Cardiac muscle cell (in vitro differentiated cells and primary cell): ENCODE measurements around the gene ACTL7A. TPM values are rescaled to one million over a fixed set of nuclear protein-coding genes. Genes with fewer than 3 reads are reported as not detected.

Source experiments
- DNase-seq, 2 donors: peaks; one replicate each; pipeline versions ENCODE4 v3.0.0 to v3.0.0-alpha.2; 2010 to 2017; ENCODE audit warnings: low read depth in 1 of 2, low spot score in 1 of 2
- H3K27ac ChIP-seq: fragments of 200-600 bp; sonication (generic); 2 replicates; pipeline ENCODE4 v1.5.1; 2016
- H3K27me3 ChIP-seq: fragments of 200-600 bp; sonication (generic); 2 replicates; pipeline ENCODE4 v1.6.0; 2016; ENCODE audit warnings: control low read depth
- H3K36me3 ChIP-seq: fragments of 200-600 bp; sonication (generic); 2 replicates; pipeline ENCODE4 v1.5.1; 2016; ENCODE audit warnings: control low read depth
- H3K4me1 ChIP-seq: fragments of 200-600 bp; sonication (generic); 2 replicates; pipeline ENCODE4 v1.8.1; 2017; ENCODE audit warnings: low read depth, mild to moderate bottlenecking, mixed run types
- H3K4me3 ChIP-seq: fragments of 200-600 bp; sonication (generic); 2 replicates; pipeline ENCODE4 v1.5.1; 2016; ENCODE audit warnings: mild to moderate bottlenecking
- H3K9me3 ChIP-seq: fragments of 200-600 bp; sonication (generic); 2 replicates; pipeline ENCODE4 v1.5.1; 2017; ENCODE audit warnings: low read depth, mild to moderate bottlenecking, control low read depth
- CTCF ChIP-seq: IDR thresholded peaks from 2 replicates; pipeline ENCODE4 v1.5.1; 2012; ENCODE audit warnings: low read depth, mild to moderate bottlenecking, low read length
- polyA plus RNA-seq: library from polyadenylated mRNA; unstranded; fragments of >200 nt; fragmentation: Nextera tagmentation; extraction: Ambion mirVana; gene quantifications from 2 replicates; pipeline ENCODE4 v1.2.1, GENCODE V29; 2016
- total RNA-seq: library from RNA; depleted of rRNA; stranded (reverse); fragments of >200 nt; gene quantifications from 2 replicates; pipeline ENCODE4 v1.2.3, GENCODE V29; 2016

Gene ACTL7A
- total and polyA plus RNA-seq, 2 experiments from 2014 or later = not detected

GRCh38 chr9:108850293-108850897 is 11.7 kb upstream of the ACTL7A start:
- Histone ChIP-seq H3K4me3 (no peak overlapping the region), H3K27ac (no peak overlapping the region), H3K36me3 (no peaks in the 10 kb centered on the region), H3K9me3 (no peaks in the 10 kb centered on the region), H3K4me1 (peaks cover 7% of the 10 kb centered on the region), H3K27me3 (no peaks in the 10 kb centered on the region)
- peak in 1 of 2 donors; percentile 55 for DNase-seq
- peak; percentile 45 for TF ChIP-seq CTCF

- no peaks in the 10 kb centered on the region for H3K9me3 ChIP-seq
- no peaks in the 10 kb centered on the region for H3K27me3 ChIP-seq
- no peaks in the 10 kb centered on the region for H3K36me3 ChIP-seq
- no peak overlapping the region for H3K4me3 ChIP-seq
- peaks cover 7% of the 10 kb centered on the region for H3K4me1 ChIP-seq
- DNase-seq = no peak
- no peak overlapping the region for H3K27ac ChIP-seq
- no peak for TF ChIP-seq CTCF
These were observed 10.9 kb upstream of the ACTL7A start for GRCh38 chr9:108851138-108851537.

- H3K27me3 ChIP-seq = no peaks in the 10 kb centered on the region
- H3K4me3 ChIP-seq = no peak overlapping the region
- H3K9me3 ChIP-seq = no peaks in the 10 kb centered on the region
- no peak for DNase-seq
- no peak for TF ChIP-seq CTCF
- peaks cover 7% of the 10 kb centered on the region for H3K4me1 ChIP-seq
- H3K27ac ChIP-seq = no peak overlapping the region
- H3K36me3 ChIP-seq = no peaks in the 10 kb centered on the region
These were observed 10.0 kb upstream of the ACTL7A start for GRCh38 chr9:108852079-108852478.

GRCh38 chr9:108854094-108854493 is 8.0 kb upstream of the ACTL7A start:
- Histone ChIP-seq H3K36me3 (no peaks in the 10 kb centered on the region), H3K4me3 (no peak overlapping the region), H3K9me3 (no peaks in the 10 kb centered on the region), H3K27me3 (no peaks in the 10 kb centered on the region), H3K4me1 (peaks cover 7% of the 10 kb centered on the region), H3K27ac (no peak overlapping the region)
- no peak for DNase-seq
- TF ChIP-seq CTCF = no peak

- H3K36me3 ChIP-seq = no peaks in the 10 kb centered on the region
- TF ChIP-seq CTCF = no peak
- H3K27ac ChIP-seq = no peak overlapping the region
- H3K27me3 ChIP-seq = no peaks in the 10 kb centered on the region
- H3K9me3 ChIP-seq = no peaks in the 10 kb centered on the region
- H3K4me1 ChIP-seq = peaks cover 7% of the 10 kb centered on the region
- H3K4me3 ChIP-seq = no peak overlapping the region
- DNase-seq = peak in 1 of 2 donors; percentile 18
These were observed 7.2 kb upstream of the ACTL7A start for GRCh38 chr9:108854641-108855528.
